ENCODE results near the gene RAD23B. TPM values are rescaled to one million over a fixed set of nuclear protein-coding genes. Genes with fewer than 3 reads are reported as not detected.

Gene RAD23B
- total RNA-seq, 2 donors from 2014 or later, result 58.3 to 85.6 TPM

DNA sequence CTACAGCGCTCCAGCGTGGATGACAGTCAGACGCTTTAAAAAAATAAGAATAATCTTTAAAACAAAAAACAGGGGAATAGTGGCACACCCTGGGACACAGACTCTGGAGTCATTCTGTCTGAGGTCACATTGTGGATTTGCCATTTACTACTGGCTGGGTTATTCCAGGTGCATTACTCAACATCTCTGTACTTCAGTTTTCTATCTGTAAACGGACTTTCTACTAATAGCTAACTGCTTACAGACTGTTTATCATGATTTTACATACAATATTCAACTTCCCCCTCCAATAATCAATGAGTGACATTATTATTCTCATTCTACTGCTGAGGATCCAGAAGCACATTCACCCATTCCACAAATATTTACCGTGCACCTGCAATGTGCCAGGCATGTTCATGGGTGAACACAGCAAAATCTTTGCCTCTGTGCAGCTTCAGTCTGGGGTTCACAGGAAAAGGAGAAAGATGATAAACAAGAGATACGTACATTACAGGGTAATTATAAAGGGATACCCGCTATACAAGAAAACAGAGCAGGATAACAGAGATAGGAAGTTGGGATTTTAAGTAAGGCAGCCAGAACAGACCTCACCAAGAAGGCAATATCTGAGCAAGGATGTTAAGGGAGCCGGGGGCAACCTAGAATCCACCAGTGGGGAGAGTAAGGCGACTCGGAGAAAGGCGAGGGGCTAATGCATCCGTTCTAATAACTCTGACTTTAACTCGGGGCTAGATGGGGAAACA lies 984 bp upstream of the RAD23B start:
- Histone ChIP-seq H3K4me1 (peaks cover 0 to 33% of the 10 kb centered on the region in 2 donors), H3K36me3 (no peaks in the 10 kb centered on the region), H3K27ac (peak overlapping the region; percentile 90 to 100), H3K27me3 (no peaks in the 10 kb centered on the region), H3K9me3 (no peaks in the 10 kb centered on the region), H3K4me3 (peak overlapping the region; percentile 49 to 98)
- TF ChIP-seq, protein P1, sequence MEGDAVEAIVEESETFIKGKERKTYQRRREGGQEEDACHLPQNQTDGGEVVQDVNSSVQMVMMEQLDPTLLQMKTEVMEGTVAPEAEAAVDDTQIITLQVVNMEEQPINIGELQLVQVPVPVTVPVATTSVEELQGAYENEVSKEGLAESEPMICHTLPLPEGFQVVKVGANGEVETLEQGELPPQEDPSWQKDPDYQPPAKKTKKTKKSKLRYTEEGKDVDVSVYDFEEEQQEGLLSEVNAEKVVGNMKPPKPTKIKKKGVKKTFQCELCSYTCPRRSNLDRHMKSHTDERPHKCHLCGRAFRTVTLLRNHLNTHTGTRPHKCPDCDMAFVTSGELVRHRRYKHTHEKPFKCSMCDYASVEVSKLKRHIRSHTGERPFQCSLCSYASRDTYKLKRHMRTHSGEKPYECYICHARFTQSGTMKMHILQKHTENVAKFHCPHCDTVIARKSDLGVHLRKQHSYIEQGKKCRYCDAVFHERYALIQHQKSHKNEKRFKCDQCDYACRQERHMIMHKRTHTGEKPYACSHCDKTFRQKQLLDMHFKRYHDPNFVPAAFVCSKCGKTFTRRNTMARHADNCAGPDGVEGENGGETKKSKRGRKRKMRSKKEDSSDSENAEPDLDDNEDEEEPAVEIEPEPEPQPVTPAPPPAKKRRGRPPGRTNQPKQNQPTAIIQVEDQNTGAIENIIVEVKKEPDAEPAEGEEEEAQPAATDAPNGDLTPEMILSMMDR (IDR thresholded peaks at IDR 0.05), result no peak
- no peak for DNase-seq (ENCODE audit: low spot score)

DNA sequence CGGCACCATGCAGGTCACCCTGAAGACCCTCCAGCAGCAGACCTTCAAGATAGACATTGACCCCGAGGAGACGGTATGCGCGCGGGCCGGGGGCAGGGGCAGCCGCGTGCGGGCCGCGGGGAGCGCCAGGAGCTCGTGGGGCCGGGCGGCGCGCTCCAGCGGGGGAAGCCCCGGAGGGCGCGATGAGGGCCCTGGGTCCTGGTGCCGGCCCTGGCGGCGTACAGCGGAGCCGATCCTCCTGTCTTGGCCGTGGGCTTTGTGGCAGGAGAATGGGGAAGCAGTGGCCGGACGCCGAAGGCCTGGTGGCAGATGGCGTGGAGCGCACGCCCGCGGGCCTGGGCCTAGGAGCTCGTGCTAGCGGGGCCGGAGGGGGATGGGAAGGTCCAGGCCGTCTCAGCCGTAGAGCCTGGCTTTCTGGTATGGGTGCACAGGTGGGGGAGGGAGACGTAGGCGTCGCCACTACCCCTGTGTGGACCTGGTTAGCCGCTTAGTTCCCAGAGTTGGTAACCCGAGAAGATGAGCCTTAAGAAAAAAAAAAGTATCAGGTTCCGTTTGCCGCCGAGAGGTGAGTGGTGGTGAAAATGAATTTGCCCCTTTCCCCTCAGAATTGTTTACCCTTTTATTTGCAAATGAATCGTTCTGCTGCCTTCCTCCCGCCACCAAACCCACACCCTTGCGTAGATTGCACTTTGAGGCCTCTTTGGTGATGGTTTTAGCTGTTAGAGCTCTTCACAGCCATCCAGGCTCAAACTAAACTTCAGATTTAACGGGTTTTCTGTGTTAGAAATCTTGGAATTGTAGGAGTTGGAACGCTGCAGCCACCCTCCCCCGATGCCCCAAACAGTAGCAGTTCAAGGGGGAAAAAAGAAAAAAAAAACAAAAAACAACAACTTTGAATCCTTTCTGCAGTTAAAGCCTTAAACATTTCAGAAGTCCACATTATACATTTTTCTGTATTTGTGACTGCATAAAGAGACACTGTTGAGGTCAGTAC lies 841 bp downstream of the RAD23B start:
- Histone ChIP-seq H3K27me3 (no peaks in the 10 kb centered on the region), H3K27ac (peak overlapping the region; percentile 99 to 100), H3K9me3 (no peaks in the 10 kb centered on the region), H3K4me3 (peak overlapping the region; percentile 98), H3K36me3 (no peaks in the 10 kb centered on the region), H3K4me1 (peaks cover 0 to 39% of the 10 kb centered on the region in 2 donors)
- no peak for DNase-seq (ENCODE audit: low spot score)
- TF ChIP-seq, protein P1 (IDR thresholded peaks at IDR 0.05), result no peak

DNA sequence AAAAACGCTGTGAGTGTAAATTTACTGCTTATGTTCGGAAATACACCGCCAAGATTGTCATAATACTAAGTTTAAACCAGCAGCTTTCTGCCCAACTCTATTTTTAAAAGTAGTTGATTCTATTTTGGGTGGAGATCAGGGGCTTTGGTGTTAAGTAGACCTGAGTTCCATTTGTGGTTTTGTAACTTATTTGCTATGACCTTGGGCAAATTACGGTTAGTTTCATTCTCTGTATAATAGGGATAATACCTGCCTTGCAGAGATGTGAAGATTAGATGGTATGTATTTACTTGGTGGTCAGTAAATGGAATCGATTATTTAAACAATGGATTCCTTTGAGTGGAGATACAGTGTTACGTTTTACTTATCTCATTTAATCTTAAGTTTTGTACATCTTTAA lies 1.6 kb downstream of the RAD23B start:
- TF ChIP-seq, protein P1 (IDR thresholded peaks at IDR 0.05), result no peak
- Histone ChIP-seq H3K9me3 (no peaks in the 10 kb centered on the region), H3K27ac (peak overlapping the region in 1 of 2 donors; percentile 100), H3K27me3 (no peaks in the 10 kb centered on the region), H3K4me3 (peak overlapping the region; percentile 98), H3K4me1 (peaks cover 0 to 45% of the 10 kb centered on the region in 2 donors), H3K36me3 (no peaks in the 10 kb centered on the region)
- DNase-seq (ENCODE audit: low spot score), result no peak

DNA sequence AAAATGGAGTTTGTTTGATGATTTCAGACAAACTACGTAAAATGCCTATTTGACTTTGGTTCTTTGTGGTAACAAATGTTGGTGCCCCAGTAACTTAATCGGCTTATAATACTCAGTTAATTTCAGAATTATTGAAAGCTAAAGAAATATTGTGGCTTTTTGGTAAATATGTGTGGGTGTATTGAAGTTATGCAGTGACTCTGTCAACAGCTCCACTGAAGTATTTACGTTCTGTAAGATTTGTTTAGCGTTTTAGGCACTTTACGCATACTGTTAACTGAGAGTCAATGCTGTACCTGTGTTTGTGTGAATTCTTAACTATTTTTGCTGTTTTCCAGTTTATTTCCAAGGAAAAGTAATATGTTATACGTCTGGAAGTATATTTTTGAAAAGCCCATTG lies 2.2 kb downstream of the RAD23B start:
- H3K4me1 ChIP-seq, result peaks cover 0 to 51% of the 10 kb centered on the region in 2 donors
- H3K27me3 ChIP-seq, result no peaks in the 10 kb centered on the region
- no peaks in the 10 kb centered on the region for H3K36me3 ChIP-seq
- TF ChIP-seq, protein P1 (IDR thresholded peaks at IDR 0.05), result no peak
- DNase-seq (ENCODE audit: low spot score), result no peak
- peak overlapping the region; percentile 98 for H3K4me3 ChIP-seq
- H3K9me3 ChIP-seq, result no peaks in the 10 kb centered on the region
- H3K27ac ChIP-seq, result no peak overlapping the region

DNA sequence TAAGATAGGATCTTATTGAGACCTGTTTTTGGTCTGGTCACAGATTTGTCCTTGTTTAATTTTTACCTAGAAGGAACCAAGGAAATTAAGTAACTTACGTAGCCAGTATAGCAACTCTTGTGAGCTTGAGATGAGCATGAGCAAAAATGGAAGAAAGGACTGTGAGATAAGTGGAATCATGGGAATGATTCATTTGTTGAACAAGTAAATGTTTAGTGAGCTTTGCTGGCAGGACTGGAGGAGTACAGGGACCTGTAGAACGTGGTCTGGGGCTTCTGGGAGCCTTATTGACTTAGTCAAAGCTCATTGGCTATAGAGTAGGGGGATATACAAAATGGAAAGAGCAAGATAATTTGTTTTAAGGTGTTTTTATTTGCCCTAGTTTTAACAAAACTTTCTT lies 3.0 kb downstream of the RAD23B start:
- Histone ChIP-seq H3K27ac (no peak overlapping the region), H3K27me3 (no peaks in the 10 kb centered on the region), H3K4me3 (peak overlapping the region in 1 of 2 donors; percentile 98), H3K9me3 (no peaks in the 10 kb centered on the region), H3K4me1 (peaks cover 0 to 59% of the 10 kb centered on the region in 2 donors), H3K36me3 (no peaks in the 10 kb centered on the region)
- TF ChIP-seq, protein P1 (IDR thresholded peaks at IDR 0.05), result no peak
- no peak for DNase-seq (ENCODE audit: low spot score)

Measured in right atrium auricular region (tissue), 2 donors.